ENCODE data around the gene MOG.

The MOG gene

DNA sequence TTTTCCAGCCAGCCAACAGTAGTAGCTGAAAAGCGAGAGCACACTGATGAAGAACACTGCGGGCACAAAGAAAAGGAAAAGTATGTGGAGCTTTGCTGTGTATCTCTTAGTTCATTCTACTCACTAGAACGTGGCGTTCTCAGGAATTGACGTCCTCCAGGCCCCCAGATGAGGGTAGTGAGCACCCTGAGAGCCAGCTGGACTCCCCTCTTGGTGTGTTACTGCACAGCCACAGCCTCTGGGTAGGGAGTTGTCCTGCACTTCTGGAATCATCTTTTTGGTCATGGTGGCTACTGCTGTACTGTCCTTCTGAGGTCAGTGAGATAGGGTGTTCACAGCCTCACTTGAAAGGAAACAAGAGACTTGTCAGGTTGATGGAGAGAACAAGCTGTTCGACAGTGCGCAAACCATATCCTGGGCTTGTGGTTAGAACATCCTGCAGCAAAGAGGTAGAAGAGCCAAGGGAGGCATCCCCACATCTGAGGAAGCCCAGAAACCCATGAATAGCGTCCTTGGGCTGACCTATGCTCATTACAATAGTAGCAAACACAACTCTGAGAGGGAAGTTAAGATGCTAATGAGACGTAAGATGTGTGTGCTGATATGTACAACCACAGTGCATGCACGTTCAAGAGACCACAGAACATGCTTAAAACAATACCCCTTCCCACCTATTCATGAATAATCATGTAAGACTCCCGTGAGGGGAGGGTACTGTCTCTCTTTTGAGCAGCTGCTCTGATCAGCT lies 51.7 kb downstream of the MOG start:
- Histone ChIP-seq H3K36me3 (ENCODE audit: control insufficient read depth, low read length) (no peaks in the 10 kb centered on the region), H3K27ac (ENCODE audit: low read depth, low read length) (no peak overlapping the region), H3K4me1 (ENCODE audit: control insufficient read depth, low read length) (peaks cover 10% of the 10 kb centered on the region), H3K9me2 (replicated peaks; ENCODE audit: control insufficient read depth, low read length) (no peaks in the 10 kb centered on the region), H3K27me3 (ENCODE audit: control insufficient read depth, low read length) (peaks cover 32% of the 10 kb centered on the region), H3K79me2 (ENCODE audit: control insufficient read depth, low read length) (no peaks in the 10 kb centered on the region), H4K20me1 (ENCODE audit: control insufficient read depth, insufficient read depth, low read depth, low read length) (no peaks in the 10 kb centered on the region), H3K4me2 (ENCODE audit: low read length) (peak overlapping the region; percentile 21; the same call in 1 of the 2 replicates), H3F3A (ENCODE audit: control insufficient read depth, insufficient read depth) (no peaks in the 10 kb centered on the region), H3K9me3 (ENCODE audit: control insufficient read depth, insufficient read depth, low read length) (no peaks in the 10 kb centered on the region), H3K4me3 (ENCODE audit: low read length) (no peak overlapping the region)
- TF ChIP-seq EZH2phosphoT487 (IDR thresholded peaks at IDR 0.05; ENCODE audit: borderline replicate concordance, low read length), result no peak
- TF ChIP-seq, protein P1, sequence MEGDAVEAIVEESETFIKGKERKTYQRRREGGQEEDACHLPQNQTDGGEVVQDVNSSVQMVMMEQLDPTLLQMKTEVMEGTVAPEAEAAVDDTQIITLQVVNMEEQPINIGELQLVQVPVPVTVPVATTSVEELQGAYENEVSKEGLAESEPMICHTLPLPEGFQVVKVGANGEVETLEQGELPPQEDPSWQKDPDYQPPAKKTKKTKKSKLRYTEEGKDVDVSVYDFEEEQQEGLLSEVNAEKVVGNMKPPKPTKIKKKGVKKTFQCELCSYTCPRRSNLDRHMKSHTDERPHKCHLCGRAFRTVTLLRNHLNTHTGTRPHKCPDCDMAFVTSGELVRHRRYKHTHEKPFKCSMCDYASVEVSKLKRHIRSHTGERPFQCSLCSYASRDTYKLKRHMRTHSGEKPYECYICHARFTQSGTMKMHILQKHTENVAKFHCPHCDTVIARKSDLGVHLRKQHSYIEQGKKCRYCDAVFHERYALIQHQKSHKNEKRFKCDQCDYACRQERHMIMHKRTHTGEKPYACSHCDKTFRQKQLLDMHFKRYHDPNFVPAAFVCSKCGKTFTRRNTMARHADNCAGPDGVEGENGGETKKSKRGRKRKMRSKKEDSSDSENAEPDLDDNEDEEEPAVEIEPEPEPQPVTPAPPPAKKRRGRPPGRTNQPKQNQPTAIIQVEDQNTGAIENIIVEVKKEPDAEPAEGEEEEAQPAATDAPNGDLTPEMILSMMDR (IDR thresholded peaks at IDR 0.05; ENCODE audit: low read depth, low read length, poor library complexity, severe bottlenecking), result no peak

GRCh38 chr6:29709188-29709587 lies 52.3 kb downstream of the MOG start:
- no peaks in the 10 kb centered on the region for H3K9me3 ChIP-seq (ENCODE audit: control insufficient read depth, insufficient read depth, low read length)
- peaks cover 32% of the 10 kb centered on the region for H3K27me3 ChIP-seq (ENCODE audit: control insufficient read depth, low read length)
- no peaks in the 10 kb centered on the region for H3K9me2 ChIP-seq (replicated peaks; ENCODE audit: control insufficient read depth, low read length)
- H3K36me3 ChIP-seq (ENCODE audit: control insufficient read depth, low read length), result no peaks in the 10 kb centered on the region
- no peak overlapping the region for H3K4me3 ChIP-seq (ENCODE audit: low read length)
- no peak overlapping the region for H3K27ac ChIP-seq (ENCODE audit: low read depth, low read length)
- H3K4me1 ChIP-seq (ENCODE audit: control insufficient read depth, low read length), result peaks cover 10% of the 10 kb centered on the region
- TF ChIP-seq, protein P1 (IDR thresholded peaks at IDR 0.05; ENCODE audit: low read depth, low read length, poor library complexity, severe bottlenecking), result no peak
- no peak for TF ChIP-seq EZH2phosphoT487 (IDR thresholded peaks at IDR 0.05; ENCODE audit: borderline replicate concordance, low read length)
- peak overlapping the region; percentile 21; the same call in 1 of the 2 replicates for H3K4me2 ChIP-seq (ENCODE audit: low read length)
- H4K20me1 ChIP-seq (ENCODE audit: control insufficient read depth, insufficient read depth, low read depth, low read length), result no peaks in the 10 kb centered on the region
- H3F3A ChIP-seq (ENCODE audit: control insufficient read depth, insufficient read depth), result no peaks in the 10 kb centered on the region
- H3K79me2 ChIP-seq (ENCODE audit: control insufficient read depth, low read length), result no peaks in the 10 kb centered on the region

GRCh38 chr6:29710281-29710941 lies 53.5 kb downstream of the MOG start:
- Histone ChIP-seq H4K20me1 (ENCODE audit: control insufficient read depth, insufficient read depth, low read depth, low read length) (no peaks in the 10 kb centered on the region), H3K9me2 (replicated peaks; ENCODE audit: control insufficient read depth, low read length) (no peaks in the 10 kb centered on the region), H3K4me1 (ENCODE audit: control insufficient read depth, low read length) (peaks cover 10% of the 10 kb centered on the region), H3K4me2 (ENCODE audit: low read length) (no peak overlapping the region), H3K36me3 (ENCODE audit: control insufficient read depth, low read length) (no peaks in the 10 kb centered on the region), H3K4me3 (ENCODE audit: low read length) (no peak overlapping the region), H3F3A (ENCODE audit: control insufficient read depth, insufficient read depth) (no peaks in the 10 kb centered on the region), H3K79me2 (ENCODE audit: control insufficient read depth, low read length) (no peaks in the 10 kb centered on the region), H3K9me3 (ENCODE audit: control insufficient read depth, insufficient read depth, low read length) (no peaks in the 10 kb centered on the region), H3K27me3 (ENCODE audit: control insufficient read depth, low read length) (peaks cover 32% of the 10 kb centered on the region), H3K27ac (ENCODE audit: low read depth, low read length) (no peak overlapping the region)
- TF ChIP-seq, protein P1 (IDR thresholded peaks at IDR 0.05; ENCODE audit: low read depth, low read length, poor library complexity, severe bottlenecking), result no peak
- no peak for TF ChIP-seq EZH2phosphoT487 (IDR thresholded peaks at IDR 0.05; ENCODE audit: borderline replicate concordance, low read length)
